ENCODE data around the gene PCYT2.

PCYT2 gene

DNA sequence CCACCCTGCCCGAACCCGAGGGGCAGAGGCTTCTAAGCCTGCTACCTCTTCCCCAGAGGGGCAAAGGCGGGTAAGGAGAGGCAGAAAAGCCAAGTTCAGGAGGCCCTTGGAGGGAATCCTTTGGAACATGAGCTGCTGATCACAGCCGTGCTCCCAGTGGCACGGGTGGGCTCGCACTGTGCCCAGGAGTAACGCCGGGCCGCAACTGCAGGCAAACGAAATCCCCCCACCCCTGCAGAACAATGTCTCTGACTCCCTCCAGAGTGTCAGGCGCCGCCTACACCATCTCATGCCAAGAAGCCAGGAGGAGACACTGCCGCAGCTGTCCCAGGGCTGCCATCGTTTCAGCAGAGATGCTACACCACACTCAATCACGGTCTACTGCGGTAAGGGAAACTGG lies 59.8 kb downstream of the PCYT2 start:
- DNase-seq: no peak

Measured in suppressor macrophage treated with lipopolysaccharide for 4 hours (primary cell).